ENCODE measurements around the gene MLPH.

DNA sequence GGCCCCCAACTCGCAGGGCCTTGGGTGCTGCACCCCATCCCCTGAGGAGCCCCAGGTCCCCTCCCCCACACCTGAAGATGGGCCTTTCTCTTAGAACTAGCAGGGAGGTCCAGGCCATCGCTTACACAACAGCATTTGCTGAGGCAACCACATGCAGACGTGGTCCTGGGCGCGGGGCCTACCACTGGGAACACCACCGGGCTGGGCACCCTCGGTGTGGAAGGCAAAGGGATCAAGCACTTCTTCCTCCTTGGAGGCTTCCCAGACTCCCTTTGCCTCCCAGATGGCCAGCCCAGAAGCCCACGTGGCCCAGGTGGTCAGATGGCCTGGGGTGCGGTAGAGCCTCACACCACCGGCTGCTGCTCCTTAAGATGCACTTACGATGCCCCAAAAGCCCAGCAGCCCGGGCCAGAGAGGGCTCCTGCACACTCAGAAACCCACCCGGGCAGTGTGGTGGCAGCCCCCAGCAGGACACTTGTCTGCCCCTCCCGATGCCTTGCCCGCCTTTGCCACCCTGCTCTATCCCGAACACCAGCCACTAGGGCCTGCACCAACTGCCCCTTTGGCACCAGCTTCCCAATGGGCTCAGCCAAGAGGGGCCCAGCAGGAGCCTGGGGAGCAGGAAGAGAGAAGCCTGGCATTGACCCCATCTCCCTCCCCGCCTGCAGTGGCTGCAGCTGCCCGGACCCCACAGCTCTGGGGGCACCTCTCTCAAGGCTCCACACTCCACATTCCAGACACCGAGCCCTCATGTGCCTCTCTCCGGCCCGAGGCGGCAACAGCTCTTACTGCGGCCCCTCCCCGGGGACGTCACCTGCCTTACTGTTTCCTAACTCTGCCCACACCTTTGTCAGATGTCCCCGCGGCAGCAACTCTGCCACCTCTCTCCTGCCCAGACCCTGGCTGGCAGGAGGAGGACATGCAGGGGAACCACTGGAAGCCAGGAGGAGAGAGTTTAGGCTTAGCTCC, 13.9 kb upstream of the MLPH start:
- TF ChIP-seq CTCF (IDR thresholded peaks at IDR 0.05), result no peak
- TF ChIP-seq POLR2AphosphoS5 (IDR thresholded peaks at IDR 0.05), result no peak
